Measurements from ENCODE around the gene UBQLNL.

DNA sequence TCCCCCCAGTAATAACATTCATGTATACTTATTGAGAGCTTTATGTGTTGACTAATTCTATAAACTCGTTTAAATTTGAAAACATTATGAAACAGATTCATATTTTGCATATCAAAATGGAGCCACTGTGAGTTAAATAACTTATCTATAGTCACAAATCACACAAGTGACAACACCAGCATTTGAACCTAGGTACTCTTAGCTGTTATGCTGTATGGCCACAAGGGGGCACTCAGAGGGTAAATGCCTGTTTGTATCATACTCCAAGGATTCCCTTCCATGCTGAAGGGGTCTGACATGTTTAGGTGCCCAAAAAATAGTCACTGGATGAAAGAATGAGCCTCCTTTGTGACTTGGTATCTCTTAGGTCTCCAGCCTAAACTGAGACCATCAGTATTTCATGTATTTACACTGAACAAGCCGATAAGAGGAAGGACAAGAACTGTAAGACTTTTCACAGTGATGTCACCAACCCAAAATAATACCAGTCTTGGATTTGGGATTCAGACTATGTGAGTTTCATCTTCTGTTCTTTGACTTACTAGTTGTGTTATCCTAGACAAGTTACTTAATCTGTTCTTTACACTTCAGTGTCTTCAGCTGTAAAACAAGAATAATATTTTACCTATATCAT is 40.2 kb downstream of the UBQLNL start:
- TF ChIP-seq, protein P1, sequence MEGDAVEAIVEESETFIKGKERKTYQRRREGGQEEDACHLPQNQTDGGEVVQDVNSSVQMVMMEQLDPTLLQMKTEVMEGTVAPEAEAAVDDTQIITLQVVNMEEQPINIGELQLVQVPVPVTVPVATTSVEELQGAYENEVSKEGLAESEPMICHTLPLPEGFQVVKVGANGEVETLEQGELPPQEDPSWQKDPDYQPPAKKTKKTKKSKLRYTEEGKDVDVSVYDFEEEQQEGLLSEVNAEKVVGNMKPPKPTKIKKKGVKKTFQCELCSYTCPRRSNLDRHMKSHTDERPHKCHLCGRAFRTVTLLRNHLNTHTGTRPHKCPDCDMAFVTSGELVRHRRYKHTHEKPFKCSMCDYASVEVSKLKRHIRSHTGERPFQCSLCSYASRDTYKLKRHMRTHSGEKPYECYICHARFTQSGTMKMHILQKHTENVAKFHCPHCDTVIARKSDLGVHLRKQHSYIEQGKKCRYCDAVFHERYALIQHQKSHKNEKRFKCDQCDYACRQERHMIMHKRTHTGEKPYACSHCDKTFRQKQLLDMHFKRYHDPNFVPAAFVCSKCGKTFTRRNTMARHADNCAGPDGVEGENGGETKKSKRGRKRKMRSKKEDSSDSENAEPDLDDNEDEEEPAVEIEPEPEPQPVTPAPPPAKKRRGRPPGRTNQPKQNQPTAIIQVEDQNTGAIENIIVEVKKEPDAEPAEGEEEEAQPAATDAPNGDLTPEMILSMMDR (IDR thresholded peaks at IDR 0.05 in 4 of 5, conservative IDR thresholded peaks at IDR 0.05 in 1 of 5), result peak in 4 of 5 experiments; percentile 24 to 66 (median 42)
- TF ChIP-seq POLR2A (IDR thresholded peaks at IDR 0.05), result no peak

All from gastrocnemius medialis (tissue), 4 donors.